Measurements from ENCODE around the gene COL9A3. TPM values are rescaled to one million over a fixed set of nuclear protein-coding genes. Genes with fewer than 3 reads are reported as not detected.

COL9A3 gene
- total RNA-seq, 1 experiment from 2014 or later = 150 TPM

- Histone ChIP-seq H4K20me1 (ENCODE audit: control insufficient read depth, insufficient read depth, insufficient read length) (no peaks in the 10 kb centered on the region), H2BK120ac (ENCODE audit: low read depth, low read length, poor library complexity, severe bottlenecking) (no peak overlapping the region), H2BK5ac (ENCODE audit: insufficient read length, low read length) (no peak overlapping the region), H3K14ac (ENCODE audit: insufficient read depth, low read length) (no peak overlapping the region), H3K18ac (ENCODE audit: insufficient read length, low read depth, low read length) (no peak overlapping the region), H2AK5ac (ENCODE audit: insufficient read length, low read length) (no peak overlapping the region), H4K91ac (ENCODE audit: insufficient read length, low read depth, low read length) (no peak overlapping the region), H3K23ac (ENCODE audit: insufficient read length, low read depth, low read length) (no peak overlapping the region), H3K56ac (ENCODE audit: insufficient read length, low read depth, low read length) (no peak overlapping the region), H3K27ac (ENCODE audit: insufficient read length, low read depth, low read length) (no peak overlapping the region), H3T11ph (ENCODE audit: low read length) (no peak overlapping the region), H3K4me1 (ENCODE audit: insufficient read depth, low read length) (no peaks in the 10 kb centered on the region), H3K79me2 (ENCODE audit: insufficient read depth, low read length) (no peaks in the 10 kb centered on the region), H3K79me1 (ENCODE audit: insufficient read depth, low read depth, low read length, poor library complexity, severe bottlenecking) (no peaks in the 10 kb centered on the region), H3K9me3 (ENCODE audit: control insufficient read depth, low read depth, low read length) (no peaks in the 10 kb centered on the region), H2AFZ (ENCODE audit: low read length) (no peak overlapping the region), H3K23me2 (ENCODE audit: insufficient read length, low read depth, low read length, poor library complexity, severe bottlenecking) (peaks cover 16% of the 10 kb centered on the region), H3K27me3 (ENCODE audit: insufficient read depth, low read length) (no peaks in the 10 kb centered on the region), H4K8ac (replicated peaks; ENCODE audit: insufficient read length, low read depth, low read length) (no peak overlapping the region), H2BK15ac (ENCODE audit: low read depth, low read length) (no peak overlapping the region), H3K4ac (ENCODE audit: low read depth, low read length) (no peak overlapping the region), H2BK12ac (ENCODE audit: insufficient read length, low read depth, low read length) (no peak overlapping the region), H3K4me2 (ENCODE audit: insufficient read depth, insufficient read length, low read length) (no peak overlapping the region), H4K5ac (ENCODE audit: insufficient read length, low read depth, low read length) (no peak overlapping the region), H2BK20ac (ENCODE audit: low read depth, low read length, poor library complexity, severe bottlenecking) (no peak overlapping the region), H3K9ac (ENCODE audit: extremely low read depth, insufficient read length, low read length) (no peak overlapping the region)
- Mint-ChIP-seq H3K9me3 (no peaks in the 10 kb centered on the region), H3K27ac (no peak overlapping the region), H3K27me3 (ENCODE audit: low read depth) (peaks cover 5% of the 10 kb centered on the region), H3K36me3 (ENCODE audit: insufficient read depth in 1 of 3, low read depth in 3 of 3) (peaks cover 0 to 27% (median 23%) of the 10 kb centered on the region in 3 experiments; a peak in 5 of 7 replicates), H3K4me3 (no peak overlapping the region), H3K4me1 (peaks cover 12 to 14% of the 10 kb centered on the region in 2 experiments)
- no peak for TF ChIP-seq CTCF (conservative IDR thresholded peaks at IDR 0.05)
- DNase-seq = no peak
- WGBS (ENCODE audit: extremely low coverage, insufficient read length, low lambda C conversion rate) = no CpG with 5 or more reads among the region's 13 CpGs
These were observed 3.3 kb upstream of the COL9A3 start for GRCh38 chr20:62813588-62813987.

Measured in H9 (cell line).